Kidney epithelial cell (primary cell): ENCODE measurements around the gene TBCE. TPM values are rescaled to one million over a fixed set of nuclear protein-coding genes. Genes with fewer than 3 reads are reported as not detected.

Experiments used
- DNase-seq: peaks from one replicate; pipeline ENCODE4 v3.0.0-alpha.2; 2010; ENCODE audit warnings: low read depth
- H3K27me3 ChIP-seq: 2 replicates; pipeline ENCODE4 v1.6.0; 2011; ENCODE audit warnings: low read length; ENCODE audit not compliant: control insufficient read depth, insufficient read depth
- H3K36me3 ChIP-seq: 2 replicates; pipeline ENCODE4 v1.5.1; 2011; ENCODE audit warnings: low read length; ENCODE audit not compliant: control insufficient read depth, insufficient read depth
- H3K4me3 ChIP-seq: 2 replicates; pipeline ENCODE4 v1.5.1; 2011; ENCODE audit warnings: low read depth, mild to moderate bottlenecking, control low read depth, low read length
- CTCF ChIP-seq: IDR thresholded peaks from 2 replicates; pipeline ENCODE4 v1.5.1; 2011; ENCODE audit warnings: mild to moderate bottlenecking, moderate library complexity, low read length, control low read depth, inconsistent platforms; ENCODE audit not compliant: insufficient read depth, poor library complexity, severe bottlenecking
- total RNA-seq: library from RNA; depleted of rRNA; stranded (reverse); fragments of >200 nt; gene quantifications from 2 replicates; pipeline ENCODE4 v1.2.3, GENCODE V29; 2015

TBCE gene
- 21.8 and 24.7 TPM in 2 replicates for total RNA-seq

GRCh38 chr1:235367000-235367908 is at the start of gene TBCE:
Gene TBCE (plus strand): TSS chr1:235367427. CDS start chr1:235380050, 12,623 bp downstream.
- peak within 1 kb of the TSS; percentile 80 for H3K4me3 ChIP-seq
- peak; percentile 95 for DNase-seq
- no peaks in the 10 kb centered on the region for H3K27me3 ChIP-seq
- H3K36me3 ChIP-seq = no peaks in the 10 kb centered on the region
- peak; percentile 18 for TF ChIP-seq CTCF

- H3K27me3 ChIP-seq = no peaks in the 10 kb centered on the region
- no peak for DNase-seq
- no peaks in the 10 kb centered on the region for H3K36me3 ChIP-seq
- H3K4me3 ChIP-seq = no peak overlapping the region
- TF ChIP-seq CTCF = no peak
These were observed 48.0 kb upstream of the TBCE start for GRCh38 chr1:235319255-235319654.

- DNase-seq = no peak
- no peak overlapping the region for H3K4me3 ChIP-seq
- TF ChIP-seq CTCF = no peak
- H3K27me3 ChIP-seq = no peaks in the 10 kb centered on the region
- H3K36me3 ChIP-seq = no peaks in the 10 kb centered on the region
These were observed 46.6 kb upstream of the TBCE start for GRCh38 chr1:235320521-235321179.

- no peak for DNase-seq
- no peaks in the 10 kb centered on the region for H3K36me3 ChIP-seq
- no peaks in the 10 kb centered on the region for H3K27me3 ChIP-seq
- no peak for TF ChIP-seq CTCF
- H3K4me3 ChIP-seq = no peak overlapping the region
These were observed 42.9 kb upstream of the TBCE start for GRCh38 chr1:235324296-235324695.

- TF ChIP-seq CTCF = no peak
- H3K4me3 ChIP-seq = peak overlapping the region; percentile 7
These were observed 42.1 kb upstream of the TBCE start for GRCh38 chr1:235325139-235325538.

More at GRCh38 chr1:235325139-235325538, 42.1 kb upstream of the TBCE start:
- H3K36me3 ChIP-seq = no peaks in the 10 kb centered on the region
- H3K27me3 ChIP-seq = no peaks in the 10 kb centered on the region
- DNase-seq = no peak
